Amniotic stem cell (primary cell): ENCODE measurements around the gene DNAH5.

Source experiments
- DNase-seq: peaks from one replicate; lab custom pipeline; 2025; lab: John Stamatoyannopoulos, UW

DNAH5 gene

DNA sequence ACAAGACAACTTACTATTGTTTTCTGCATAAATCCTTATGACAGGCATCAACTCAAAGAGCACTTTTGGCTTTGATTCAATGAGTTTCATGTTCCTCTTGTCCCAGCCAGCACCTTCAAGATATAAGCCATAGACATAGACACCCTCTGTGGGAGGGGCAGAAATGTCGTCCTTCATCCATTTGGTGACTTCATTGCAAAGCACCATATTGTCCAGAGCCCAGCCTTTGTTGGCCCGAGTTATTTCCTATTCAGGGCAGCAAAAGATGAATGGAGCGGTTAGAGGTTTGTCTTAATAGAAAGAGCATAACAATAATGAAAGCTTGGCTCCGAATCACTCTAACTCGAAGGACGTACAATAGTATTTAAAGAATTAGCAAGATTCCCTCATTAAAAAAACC, 243.9 kb downstream of the DNAH5 start:
- DNase-seq: no peak

DNA sequence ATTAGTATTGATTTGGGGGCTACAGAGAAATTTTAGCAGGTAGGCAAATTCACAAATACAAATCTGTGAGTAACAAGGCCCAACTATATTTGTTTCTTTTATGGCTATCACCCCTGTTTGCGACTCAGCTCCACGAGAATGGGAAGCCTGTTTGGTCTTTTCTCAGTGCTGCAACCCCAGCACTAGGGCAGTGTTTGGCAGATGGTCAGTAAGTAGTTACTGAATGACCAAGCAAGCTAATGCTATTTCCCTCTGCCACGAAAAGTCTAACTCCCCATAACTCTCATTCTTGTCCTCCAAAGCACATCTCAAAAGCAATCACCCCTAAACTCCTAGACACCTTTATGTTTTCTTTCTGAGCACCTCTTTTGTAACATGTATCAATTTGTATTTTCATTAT, 245.6 kb downstream of the DNAH5 start:
- no peak for DNase-seq

DNA sequence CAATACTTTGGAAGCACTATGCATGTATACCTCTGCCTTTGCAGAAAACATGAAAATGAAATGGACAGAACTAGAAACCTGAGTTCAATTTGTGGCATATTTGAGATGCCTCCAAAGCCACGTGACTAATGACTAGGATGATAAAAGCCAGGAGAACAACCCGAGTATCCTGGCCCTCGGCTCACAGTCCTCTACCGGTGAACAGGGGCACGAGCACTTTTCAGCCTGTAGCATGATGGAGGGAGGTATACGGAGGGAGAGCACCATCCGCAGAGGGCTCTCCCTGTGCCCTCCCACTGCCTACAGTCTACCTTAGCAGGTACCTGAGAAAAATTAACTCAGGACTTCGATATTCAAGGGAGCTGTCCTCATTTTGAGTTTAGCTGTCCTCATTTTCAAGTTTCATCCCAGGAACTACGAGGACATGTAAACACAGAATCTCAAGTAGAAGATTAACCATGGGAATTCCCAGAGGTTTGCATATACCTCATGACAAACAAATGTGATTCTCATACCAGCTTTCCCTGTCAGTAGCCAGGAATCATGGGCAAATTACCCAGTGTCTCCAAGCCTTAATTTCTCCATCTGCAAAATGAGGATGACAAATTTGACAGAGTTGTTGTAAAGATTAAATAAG, 249.3 kb downstream of the DNAH5 start:
- no peak for DNase-seq

DNA sequence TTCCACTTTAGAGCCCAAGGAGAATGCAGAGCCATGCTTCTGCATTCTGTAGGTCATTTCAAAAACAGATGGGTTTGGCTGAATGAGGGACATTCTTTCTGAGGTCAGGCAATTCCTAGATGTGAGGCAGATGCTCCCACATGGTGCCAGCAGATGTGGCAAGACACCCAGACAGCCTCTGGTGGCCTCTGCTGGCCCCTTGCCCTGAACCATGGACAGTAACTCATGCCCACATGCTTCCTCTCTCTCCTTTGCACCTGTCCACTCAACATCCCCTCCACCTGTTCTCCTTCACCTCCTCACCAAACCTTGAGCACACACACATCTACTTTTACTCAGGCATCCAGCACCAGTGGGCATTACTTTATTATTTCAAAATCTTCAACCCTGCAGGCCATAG, 252.3 kb downstream of the DNAH5 start:
- DNase-seq: no peak

DNA sequence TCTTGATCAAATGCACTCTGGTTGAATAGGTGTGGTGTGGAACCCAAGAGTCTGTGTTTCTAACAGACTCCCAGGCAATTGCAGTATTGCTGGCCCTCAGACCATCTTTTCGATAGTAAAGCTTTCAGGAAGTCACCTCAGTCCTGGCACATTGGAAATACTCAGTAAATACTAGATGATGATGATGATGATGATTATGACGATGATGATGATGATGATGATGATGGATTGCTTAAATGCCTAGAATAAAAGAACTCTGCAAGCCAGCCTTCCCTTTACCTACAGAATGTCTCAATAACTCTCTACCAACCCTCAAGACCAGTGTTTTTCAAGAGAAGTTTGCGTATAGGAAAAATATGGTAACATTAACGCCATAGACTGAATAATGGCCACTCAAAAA, 268.0 kb downstream of the DNAH5 start:
- DNase-seq: no peak

DNA sequence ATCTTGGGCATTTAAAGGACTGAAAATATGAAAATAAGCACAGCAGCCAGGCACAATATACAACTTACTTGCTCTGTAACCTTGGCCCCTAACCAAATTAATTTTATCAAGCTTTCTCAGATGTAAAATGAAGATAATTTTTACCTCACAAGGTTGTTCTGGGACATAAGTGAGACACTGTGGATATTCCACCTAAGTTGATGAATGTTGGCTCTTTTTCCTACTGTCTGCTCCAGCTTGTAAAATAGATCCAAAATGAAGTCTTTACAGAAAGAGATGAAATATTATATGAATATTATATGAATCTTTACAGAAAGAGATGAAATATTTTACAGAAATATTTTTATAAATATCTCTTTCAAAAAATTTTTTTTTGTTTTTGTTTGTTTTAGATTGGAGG, 270.1 kb downstream of the DNAH5 start:
- DNase-seq: no peak

DNA sequence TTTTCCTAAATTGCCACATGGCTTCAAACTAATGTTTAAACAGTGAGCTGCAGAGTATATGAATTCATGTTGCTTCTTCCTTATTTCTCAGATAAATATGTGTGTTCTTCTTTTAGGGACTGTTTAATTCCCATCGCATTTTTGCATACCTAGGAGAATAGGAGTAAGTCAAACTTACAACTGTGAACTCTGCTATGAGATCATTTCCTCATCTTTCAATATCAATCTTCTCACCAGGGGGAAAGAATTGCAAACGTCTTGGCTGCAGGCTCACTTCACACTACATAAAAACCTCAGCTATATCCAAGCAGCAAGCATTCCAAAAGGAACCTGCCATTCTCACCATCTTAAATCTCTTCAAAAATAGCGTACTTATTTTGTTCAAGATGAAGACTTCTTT, 271.0 kb downstream of the DNAH5 start:
- no peak for DNase-seq

DNA sequence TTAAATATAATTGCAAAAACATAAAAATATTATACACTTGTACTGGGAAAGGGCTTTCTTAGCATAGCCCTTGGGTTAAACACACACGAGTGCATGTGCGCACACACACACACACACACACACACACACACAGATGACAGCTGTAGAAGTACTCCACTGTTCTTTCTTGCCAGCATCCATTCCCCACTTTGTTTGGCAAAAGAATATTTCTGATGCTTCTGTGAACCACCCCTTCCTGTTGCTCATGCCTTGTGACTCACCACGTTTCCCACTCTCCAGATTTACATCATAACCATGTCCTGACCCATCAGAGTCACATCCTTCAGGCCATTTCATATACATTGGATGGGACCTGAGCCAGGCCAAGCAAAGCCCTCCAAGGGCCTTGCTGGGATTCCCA, 280.1 kb downstream of the DNAH5 start:
- DNase-seq: peak; percentile 14

DNA sequence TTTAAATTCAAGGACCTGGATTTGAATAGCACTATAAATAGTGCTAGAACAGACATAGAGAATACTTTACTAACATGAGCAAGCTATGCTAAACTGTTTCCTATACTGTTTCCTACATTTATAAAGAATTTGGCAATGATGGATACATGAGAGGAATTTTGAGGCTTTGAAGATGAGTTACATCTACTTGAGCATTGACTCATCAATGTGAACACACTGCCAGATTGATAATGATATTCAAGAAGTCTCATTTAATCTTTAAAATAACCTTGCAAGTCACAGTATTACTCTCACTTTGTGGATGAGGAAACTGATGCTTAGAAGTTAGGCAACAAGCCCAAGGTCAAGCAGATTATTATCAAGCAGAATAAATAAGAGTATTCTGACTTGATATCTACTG, 281.9 kb downstream of the DNAH5 start:
- DNase-seq: no peak

DNA sequence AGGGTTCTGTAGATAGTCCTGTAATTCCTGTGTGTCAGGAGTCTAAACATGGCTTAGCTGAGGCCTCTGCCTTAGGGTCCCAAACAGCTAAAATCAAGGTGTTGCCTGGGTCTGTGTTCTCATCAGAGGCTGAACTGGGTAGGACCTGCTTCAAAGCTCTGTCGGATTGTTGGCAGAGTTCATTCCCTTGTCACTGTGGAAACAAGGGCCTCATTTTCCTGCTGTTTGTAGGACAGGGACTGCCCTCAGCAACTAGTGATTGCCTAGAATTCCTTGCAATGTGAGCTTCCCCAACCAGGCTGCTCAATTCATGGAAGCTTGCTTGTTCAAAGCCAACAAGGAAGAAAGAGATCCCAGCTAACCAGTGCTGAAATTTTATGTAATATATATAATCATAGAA, 283.2 kb downstream of the DNAH5 start:
- no peak for DNase-seq

DNA sequence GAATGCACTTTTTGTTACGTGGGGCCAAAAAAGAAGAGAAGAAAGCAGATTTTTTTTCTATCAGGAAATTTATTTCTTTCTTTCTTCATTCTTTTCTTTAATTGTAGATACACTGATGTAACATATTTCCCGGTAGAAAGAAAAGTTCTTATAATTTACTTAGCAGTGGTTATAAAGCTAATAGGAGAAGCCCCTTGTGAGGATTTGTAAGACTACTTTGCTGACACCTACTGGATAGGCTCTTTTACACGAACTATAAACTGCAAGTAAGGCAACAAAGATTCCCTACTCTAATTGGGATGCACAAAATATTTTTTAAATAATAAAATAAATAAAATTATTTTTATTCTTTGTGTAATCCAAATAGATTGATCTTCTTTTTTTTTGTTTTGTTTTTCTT, 284.4 kb downstream of the DNAH5 start:
- no peak for DNase-seq

DNA sequence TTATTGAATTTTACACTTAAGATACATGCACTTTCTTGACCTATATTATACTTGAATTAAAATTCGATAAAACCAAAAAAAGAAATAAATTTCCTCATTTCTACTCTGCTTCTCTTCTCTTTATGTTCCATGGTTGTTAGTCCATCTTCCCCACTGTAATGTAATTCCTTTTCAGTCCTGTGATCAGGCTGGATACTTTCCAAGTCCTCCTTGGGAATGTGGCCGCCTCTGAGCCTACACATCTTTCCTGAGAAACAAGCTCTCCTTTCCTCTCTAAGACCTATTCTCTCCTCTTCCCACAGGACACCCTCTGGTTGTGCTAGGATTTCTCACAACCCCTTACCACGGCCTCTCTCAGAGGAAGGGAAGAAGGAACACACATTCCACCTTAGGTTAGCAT, 285.1 kb downstream of the DNAH5 start:
- no peak for DNase-seq

DNA sequence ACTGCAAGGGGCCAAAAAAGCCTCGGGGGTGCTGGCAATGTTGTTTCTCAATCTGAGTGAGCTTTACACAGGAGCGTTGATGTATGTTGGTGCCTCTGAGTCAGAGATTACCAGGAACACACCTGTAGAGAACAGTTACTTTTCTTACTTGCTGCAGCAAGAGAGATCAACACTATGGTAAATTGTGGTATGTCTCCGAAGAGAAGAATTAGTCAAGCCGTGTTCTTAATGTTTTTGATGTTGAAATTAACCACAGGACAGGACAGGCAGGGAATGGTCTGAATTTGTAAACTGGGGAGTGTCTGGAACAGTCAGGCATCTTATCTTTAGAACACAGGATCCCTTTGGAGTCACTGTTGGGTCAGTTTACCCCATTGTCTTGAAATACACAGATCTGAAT, 285.7 kb downstream of the DNAH5 start:
- no peak for DNase-seq

DNA sequence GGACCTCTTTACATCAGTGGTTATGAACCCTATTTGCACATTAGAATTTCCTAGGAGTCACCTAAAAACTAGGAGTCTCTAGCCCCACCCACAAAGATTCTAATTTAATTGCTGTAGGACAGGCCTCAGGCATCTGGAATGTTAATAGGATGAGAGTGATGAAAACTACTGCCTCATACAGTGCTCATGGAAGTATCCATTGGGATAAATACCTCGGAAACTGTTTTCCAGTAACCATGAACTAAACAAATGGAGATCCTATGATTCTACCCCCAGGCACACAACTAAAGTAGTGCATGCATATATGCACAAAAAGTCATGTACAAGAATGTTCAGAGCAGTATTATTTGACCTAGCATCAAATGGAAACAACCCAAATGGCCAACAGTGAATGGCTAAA, 286.3 kb downstream of the DNAH5 start:
- DNase-seq: no peak

DNA sequence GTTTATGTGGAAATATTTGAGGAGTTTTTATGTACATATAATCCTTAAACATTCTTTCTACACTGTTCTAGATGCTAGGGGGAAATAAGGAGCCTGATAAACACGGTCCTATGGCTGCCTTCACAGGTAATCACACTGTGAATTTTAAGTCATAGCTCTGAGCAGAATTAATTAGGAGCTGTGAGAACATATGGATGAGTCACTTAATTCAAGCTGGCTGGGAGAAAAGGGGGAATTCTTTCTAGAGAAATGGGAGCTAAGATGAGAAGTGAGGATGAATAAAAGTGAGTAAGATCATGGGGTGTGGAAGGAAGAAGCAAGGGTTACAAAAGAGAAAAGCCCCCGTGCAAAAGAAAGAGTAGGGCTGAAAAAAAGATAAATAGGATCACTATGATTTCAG, 290.8 kb downstream of the DNAH5 start:
- DNase-seq: no peak

DNA sequence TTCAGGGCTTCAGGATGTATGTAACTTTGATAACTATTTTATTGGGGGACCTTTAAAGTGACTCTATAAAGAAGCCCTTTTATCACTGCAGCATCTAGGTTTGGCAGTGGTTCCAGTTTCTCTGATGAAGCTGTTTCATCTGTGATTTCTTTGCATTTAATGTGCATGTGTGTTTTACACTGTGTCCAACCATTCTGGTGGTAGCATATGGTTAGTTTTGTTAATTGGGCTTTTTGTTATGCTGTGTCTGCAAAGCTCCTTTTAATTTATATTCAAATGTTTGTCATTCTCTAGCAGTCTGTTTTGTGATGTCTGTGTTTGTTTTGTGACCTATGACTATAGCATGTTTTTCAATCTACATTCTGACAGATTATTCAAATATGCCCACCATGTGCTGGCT, 294.8 kb downstream of the DNAH5 start:
- DNase-seq: no peak

DNA sequence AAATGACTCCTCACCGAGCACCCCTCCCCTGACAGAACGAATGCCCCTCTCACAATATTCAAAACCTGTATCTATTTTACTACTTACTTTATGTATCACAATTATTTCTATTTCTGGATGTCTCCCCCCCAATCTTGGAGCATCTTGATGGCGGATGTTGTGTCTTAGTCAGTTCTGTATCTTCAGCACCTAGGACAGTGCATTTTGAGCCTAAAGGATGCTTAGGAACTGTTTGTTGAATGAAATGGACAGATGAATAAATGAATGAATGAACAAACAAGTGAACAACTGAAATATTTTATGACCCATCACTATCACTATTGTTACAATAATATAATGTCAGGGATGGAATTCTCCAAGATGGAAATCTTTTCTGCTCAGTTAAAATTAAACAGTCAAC, 295.7 kb downstream of the DNAH5 start:
- no peak for DNase-seq

DNA sequence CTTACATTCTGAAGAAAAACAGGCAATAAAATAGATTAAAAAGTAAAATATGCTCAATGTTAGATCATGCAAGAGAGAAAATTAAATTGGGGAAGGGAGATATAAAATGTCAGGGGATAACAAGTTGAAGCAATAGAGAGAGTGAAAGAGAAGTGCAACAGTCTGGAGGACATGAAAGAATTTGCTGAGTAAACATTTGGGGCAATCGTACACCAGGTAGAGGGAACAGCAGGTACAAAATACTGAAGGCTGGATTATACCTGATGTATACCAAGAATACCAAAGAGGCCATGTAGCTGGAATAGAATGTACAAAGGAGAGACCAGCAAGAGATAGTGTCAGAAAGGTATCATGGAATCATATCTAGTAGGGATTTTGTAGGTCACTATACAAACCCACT, 300.8 kb downstream of the DNAH5 start:
- DNase-seq: no peak

DNA sequence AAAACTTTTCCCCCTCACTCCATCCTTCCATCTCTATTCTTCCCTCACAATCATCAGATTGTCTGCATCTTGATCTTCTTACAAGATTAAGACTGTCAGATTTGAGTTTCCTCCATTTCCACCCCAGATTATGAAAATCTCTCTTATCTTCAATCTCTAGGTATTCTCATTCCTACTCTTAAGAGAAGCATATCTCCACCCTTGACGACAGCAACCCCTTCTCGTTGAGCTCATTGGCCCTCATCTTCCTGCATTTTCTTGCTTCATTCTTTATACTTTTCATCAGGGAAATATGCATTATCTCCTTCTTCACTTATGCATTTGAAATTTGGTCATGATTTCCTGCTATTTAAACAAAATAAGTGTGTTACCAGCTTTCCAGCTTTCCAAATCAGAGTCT, 301.3 kb downstream of the DNAH5 start:
- no peak for DNase-seq
